NB4 (cell line): ENCODE measurements around the gene GSTO1.

Experiments
- DNase-seq: peaks from one replicate; pipeline ENCODE4 v3.0.0; 2010; ENCODE audit warnings: low read depth
- H3K4me3 ChIP-seq: one replicate; pipeline ENCODE4 v1.5.1; 2011; ENCODE audit warnings: mild to moderate bottlenecking, low read depth, low read length, moderate library complexity
- MAX ChIP-seq: IDR thresholded peaks from 2 replicates; pipeline ENCODE4 v1.6.1; 2011; ENCODE audit warnings: low read depth, low read length
- MYC ChIP-seq: IDR thresholded peaks from 2 replicates; pipeline ENCODE4 v1.6.1; 2011; ENCODE audit warnings: low read depth, low read length
- POLR2A ChIP-seq: IDR thresholded peaks from 2 replicates; pipeline ENCODE4 v1.6.1; 2011; ENCODE audit warnings: mild to moderate bottlenecking; ENCODE audit not compliant: insufficient read length; ENCODE audit errors: extremely low read depth
- TF ChIP-seq, protein P1 (sequence below): IDR thresholded peaks from one replicate; pipeline ENCODE4 v1.5.1; 2012; ENCODE audit warnings: low read depth, low read length

GSTO1 gene

GRCh38 chr10:104311184-104311720 lies 56.6 kb downstream of the GSTO1 start:
- DNase-seq = no peak
- TF ChIP-seq MAX (no peak), MYC (no peak), POLR2A (no peak)
- TF ChIP-seq, protein P1, sequence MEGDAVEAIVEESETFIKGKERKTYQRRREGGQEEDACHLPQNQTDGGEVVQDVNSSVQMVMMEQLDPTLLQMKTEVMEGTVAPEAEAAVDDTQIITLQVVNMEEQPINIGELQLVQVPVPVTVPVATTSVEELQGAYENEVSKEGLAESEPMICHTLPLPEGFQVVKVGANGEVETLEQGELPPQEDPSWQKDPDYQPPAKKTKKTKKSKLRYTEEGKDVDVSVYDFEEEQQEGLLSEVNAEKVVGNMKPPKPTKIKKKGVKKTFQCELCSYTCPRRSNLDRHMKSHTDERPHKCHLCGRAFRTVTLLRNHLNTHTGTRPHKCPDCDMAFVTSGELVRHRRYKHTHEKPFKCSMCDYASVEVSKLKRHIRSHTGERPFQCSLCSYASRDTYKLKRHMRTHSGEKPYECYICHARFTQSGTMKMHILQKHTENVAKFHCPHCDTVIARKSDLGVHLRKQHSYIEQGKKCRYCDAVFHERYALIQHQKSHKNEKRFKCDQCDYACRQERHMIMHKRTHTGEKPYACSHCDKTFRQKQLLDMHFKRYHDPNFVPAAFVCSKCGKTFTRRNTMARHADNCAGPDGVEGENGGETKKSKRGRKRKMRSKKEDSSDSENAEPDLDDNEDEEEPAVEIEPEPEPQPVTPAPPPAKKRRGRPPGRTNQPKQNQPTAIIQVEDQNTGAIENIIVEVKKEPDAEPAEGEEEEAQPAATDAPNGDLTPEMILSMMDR = no peak
- H3K4me3 ChIP-seq = no peak overlapping the region

GRCh38 chr10:104314591-104315485 lies 60.1 kb downstream of the GSTO1 start:
- TF ChIP-seq MAX = no peak
- TF ChIP-seq, protein P1 = no peak
- TF ChIP-seq POLR2A = no peak
- no peak for TF ChIP-seq MYC
- no peak for DNase-seq
- no peak overlapping the region for H3K4me3 ChIP-seq

- H3K4me3 ChIP-seq = no peak overlapping the region
- TF ChIP-seq, protein P1 = no peak
- TF ChIP-seq POLR2A (no peak), MYC (no peak), MAX (no peak)
- no peak for DNase-seq
These were observed 60.8 kb downstream of the GSTO1 start for GRCh38 chr10:104315486-104315921.

GRCh38 chr10:104316321-104317099 lies 61.8 kb downstream of the GSTO1 start:
- H3K4me3 ChIP-seq = no peak overlapping the region
- no peak for DNase-seq
- TF ChIP-seq MYC (no peak), POLR2A (no peak), MAX (no peak)
